Central memory CD4-positive, alpha-beta T cell (primary cell): ENCODE data around the gene LIPM.
"Not testable (repeated sequence)": the region's sequence is repeated elsewhere in the genome, so short reads cannot be mapped to it uniquely, and the experiment has no call there.

Experiments
- DNase-seq: peaks from one replicate; pipeline ENCODE4 v3.0.0; 2022

The LIPM gene

GRCh38 chr10:88803641-88804040, 1.1 kb downstream of the LIPM start:
- no peak for DNase-seq

GRCh38 chr10:88804083-88804812, 1.7 kb downstream of the LIPM start:
- DNase-seq, result no peak

DNA sequence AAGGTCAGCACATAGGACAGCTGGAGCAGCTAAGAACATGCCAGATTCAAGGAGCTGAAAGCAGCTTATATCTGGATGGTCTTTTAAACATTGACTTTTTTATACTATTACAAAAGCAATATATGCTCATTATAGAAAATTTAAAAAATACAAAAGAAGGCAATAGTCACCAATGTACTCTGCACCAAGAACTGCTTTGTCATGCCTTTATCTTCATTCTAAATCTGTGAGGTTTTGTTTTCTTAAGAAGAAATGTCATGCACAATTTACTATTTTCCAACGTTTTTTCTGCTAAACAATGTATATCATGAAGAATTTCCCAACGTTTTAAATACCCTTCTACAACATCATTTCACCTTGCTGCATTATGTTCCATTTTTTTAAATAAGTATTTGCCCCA, 2.8 kb downstream of the LIPM start:
- DNase-seq, result no peak

GRCh38 chr10:88805924-88806323, 3.4 kb downstream of the LIPM start:
- no peak for DNase-seq

DNA sequence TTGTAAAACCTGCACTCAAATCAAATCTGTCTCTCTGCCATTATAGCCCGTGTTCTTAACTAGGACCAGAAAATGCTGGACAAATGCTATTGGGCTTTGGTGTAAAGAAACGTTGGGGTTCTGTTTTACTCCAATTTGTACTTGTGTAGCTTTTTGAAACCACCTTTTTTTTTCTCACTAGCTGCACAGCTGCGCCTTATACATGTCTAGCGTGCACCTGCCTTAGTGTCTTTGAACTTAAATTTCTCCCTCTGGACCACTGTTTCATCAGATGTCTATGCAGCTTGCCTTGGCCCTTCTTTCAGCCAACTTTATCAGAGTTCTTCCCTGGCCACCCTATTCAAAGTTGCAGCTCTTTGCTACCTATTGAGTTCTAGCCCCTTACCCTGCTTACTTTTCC, 7.1 kb downstream of the LIPM start:
- no peak for DNase-seq

DNA sequence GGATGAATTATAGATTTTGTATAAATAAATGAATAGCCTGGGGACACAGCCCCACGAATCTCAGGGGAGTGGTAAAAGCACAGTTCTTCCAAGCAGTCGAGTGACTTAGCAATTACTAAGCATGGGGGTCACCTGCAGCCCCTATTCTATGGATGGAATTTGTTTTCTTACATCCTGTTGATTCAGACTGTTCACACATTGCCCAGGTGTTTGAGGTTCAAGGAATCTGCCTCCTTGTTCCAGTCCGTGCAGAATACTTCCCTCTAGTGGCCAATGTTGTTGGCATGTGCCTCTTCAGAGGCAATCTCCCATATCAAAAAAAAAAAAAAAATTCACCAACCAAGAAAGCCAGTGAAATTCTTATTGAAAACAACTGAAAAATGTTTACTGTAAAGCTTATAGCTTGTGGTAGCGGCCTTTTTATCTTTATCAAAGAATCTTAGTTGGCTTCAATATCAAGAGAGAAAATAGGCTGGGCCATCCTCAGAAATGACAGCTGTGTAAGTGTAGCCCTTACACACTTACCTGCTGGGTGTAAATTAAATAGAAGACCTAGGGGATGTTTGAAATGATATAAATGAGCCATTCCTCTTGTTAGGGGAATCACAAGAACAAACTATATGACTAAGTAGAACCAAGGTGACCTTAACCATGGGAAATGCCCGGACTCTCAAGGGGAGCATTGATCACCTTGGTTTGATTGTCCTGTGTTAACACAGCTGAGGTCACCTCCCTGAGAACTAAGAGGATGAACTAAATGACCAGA, 7.8 kb downstream of the LIPM start:
- DNase-seq, result peak; percentile 42

DNA sequence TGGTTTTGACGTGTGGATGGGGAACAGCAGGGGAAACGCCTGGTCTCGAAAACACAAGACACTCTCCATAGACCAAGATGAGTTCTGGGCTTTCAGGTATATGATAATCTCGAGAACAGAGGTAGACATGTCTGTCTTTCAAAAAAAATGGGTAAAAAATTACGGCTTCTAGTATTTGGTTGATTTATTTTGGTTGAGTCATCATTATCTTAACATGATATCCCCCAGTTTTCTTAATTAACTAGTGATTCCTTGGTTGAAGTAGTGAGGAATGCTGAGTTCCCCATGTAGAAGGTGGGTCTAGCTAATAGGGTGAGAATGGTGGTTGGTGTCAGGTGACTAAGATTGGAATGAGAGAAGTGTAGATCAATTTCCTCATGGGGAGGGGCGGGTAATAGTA, 10.7 kb downstream of the LIPM start:
- DNase-seq, result no peak

DNA sequence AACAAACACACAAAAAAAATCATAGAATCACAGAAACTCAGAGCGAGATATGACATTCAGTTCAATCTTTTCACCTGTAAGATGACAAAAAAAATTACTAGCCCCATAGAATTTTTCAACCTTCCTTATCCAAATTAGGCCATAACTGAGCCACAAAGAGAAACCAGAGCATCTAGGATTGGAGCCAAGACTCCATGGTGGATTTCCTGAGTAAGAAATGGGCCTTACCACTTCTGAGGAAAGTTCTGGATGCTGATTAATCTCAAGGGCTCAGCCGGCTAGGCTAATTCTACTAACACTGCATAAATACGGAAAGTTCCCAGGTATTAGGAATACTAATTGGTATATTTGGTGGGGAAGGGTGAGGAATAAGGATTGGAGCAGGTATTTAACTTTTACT, 16.8 kb downstream of the LIPM start:
- DNase-seq, result no peak

- DNase-seq, result no peak
These were observed 18.3 kb downstream of the LIPM start for GRCh38 chr10:88820748-88821401.

GRCh38 chr10:88826388-88826787, 23.9 kb downstream of the LIPM start:
- DNase-seq, result no peak

DNA sequence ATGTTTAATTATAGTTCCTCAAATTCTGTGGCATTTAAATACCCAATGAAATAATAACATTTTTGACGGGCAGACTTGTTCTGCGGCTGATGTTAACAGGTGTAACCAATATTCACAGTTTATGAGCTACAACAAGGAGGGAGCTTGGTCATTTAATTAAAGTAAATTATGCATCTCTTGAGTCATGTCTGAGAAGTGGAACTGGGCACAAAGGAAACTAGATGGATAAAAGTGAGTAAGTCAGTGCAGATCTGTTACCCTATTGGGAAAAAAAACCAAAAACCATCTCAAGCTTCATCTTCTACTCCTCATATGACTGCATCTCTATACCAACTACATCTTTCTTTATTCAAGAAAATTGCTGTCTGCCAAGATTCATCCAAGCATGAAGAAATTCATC, 25.1 kb downstream of the LIPM start:
- DNase-seq, result no peak

GRCh38 chr10:88828310-88828709, 25.8 kb downstream of the LIPM start:
- no peak for DNase-seq

- DNase-seq, result no peak
These were observed 28.2 kb downstream of the LIPM start for GRCh38 chr10:88830643-88831268.

DNA sequence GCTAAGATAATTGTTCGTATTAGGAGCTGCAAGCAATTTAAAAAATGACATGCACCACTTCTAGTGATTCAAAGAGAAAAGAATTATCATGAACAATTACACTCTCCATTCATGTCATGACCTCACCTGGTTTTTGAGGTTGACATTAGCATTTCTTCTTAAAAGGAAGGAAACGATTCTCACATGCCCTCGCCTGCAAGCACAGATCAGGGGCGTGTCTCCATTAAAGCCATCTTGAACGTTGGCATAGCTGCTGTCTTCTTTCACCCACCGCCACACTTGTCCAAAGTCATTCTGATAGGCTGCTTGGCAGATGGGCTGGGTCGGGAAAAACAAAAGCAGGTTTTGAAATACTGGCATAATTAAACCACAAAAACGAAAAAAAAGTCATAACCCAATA, 29.2 kb downstream of the LIPM start:
- DNase-seq, result peak; percentile 59

DNA sequence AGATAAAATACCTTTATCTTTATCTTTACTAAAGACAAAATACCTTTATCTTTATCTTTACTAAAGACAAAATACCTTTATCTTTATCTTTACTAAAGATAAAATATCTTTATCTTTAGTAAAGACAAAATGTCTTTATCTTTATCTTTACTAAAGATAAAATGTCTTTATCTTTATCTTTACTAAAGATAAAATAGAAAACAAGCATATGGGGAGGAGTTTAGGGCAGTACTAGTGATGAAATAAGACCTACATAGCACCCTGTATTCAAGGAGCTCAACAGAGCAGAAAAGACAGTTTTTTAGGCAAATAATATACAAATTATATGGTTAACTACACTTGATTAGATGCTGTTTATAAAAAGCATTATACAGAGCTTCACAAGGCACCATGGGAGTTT, 29.8 kb downstream of the LIPM start:
- no peak for DNase-seq

- DNase-seq, result no peak
These were observed 30.6 kb downstream of the LIPM start for GRCh38 chr10:88833156-88833555.

DNA sequence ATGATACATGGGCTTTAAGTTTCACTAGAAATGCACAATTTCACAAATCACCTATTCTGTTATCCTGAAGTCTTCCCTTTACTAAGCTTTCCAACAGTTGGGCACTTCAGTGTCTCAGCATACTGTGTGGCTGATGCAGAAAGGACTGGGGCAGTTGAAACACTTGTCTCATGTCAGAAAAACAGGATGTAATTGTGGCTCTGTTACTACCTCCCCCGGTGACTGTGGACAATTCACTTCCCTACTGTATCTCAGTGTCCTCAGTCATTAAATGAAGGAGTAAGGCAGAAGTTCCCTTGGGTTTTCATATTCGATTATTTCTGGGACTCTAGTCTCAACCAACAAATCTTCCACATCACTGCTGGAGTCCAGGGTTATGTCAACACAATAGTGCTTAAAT, 31.2 kb downstream of the LIPM start:
- no peak for DNase-seq

GRCh38 chr10:88835096-88835909, 32.8 kb downstream of the LIPM start:
- DNase-seq, result peak; percentile 79

GRCh38 chr10:88835910-88836221, 33.3 kb downstream of the LIPM start:
- DNase-seq, result no peak

GRCh38 chr10:88837632-88838031, 35.1 kb downstream of the LIPM start:
- DNase-seq, result not testable (repeated sequence)

DNA sequence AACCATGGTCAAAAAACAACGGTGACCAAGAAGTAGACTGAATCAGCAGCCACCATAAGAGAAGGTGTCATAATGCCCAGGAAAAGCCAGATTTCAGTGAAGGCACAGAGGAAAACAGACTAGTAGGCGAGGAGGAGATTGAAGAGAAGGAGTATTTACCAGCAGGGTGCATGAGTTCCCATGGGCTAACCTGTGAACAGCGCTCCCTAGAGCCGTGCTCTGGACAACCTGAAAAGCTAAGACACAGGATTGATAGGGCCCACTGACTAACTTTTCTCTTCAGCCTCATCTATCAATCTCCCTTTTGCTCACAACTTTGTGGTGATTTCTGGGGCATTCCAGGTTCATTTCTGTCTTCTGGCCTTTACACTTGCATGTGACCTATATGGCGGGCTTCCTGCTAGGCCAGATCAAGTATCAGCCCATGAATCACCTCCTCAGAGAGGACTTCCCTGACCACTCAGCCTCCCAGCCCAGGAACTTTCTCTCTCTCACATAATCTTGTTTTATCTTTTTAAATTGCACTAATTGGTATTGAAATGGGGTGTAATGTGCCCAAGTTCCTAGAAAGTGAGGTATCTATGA, 36.3 kb downstream of the LIPM start:
- DNase-seq, result no peak

DNA sequence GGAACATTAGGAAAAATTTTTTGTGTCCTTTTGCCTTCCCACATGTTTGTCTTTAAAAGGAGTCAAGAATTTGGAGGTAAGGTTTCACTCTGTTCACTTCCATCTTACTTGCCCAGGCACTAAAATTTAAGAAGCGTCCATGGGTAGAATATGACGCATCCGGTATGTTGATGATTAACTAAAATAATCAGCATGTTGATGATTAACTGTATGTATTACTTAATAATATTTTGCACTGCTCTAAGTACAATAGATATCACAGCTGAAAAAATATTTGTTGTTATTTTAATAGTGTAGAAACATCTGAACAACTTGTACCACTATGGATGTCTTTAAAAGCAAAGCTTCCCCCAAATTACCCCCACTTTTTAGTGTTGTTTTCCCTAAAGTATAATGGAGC, 37.6 kb downstream of the LIPM start:
- no peak for DNase-seq
